ENCODE measurements around the gene GGA2. TPM values are rescaled to one million over a fixed set of nuclear protein-coding genes. Genes with fewer than 3 reads are reported as not detected.
A peak's percentile ranks its signal among the peaks of the same experiment; 100 is the strongest.
"Not testable (repeated sequence)": the region's sequence is repeated elsewhere in the genome, so short reads cannot be mapped to it uniquely, and the experiment has no call there.

GGA2 gene
- total RNA-seq, 2 donors from 2014 or later: 87.2 to 138 TPM

GRCh38 chr16:23484510-23485256 lies 25.6 kb downstream of the GGA2 start:
- ATAC-seq (replicated peaks): no peak
- Mint-ChIP-seq H3K27me3 (no peaks in the 10 kb centered on the region), H3K4me3 (no peak overlapping the region)

GRCh38 chr16:23483492-23483891 lies 26.8 kb downstream of the GGA2 start:
- ATAC-seq (replicated peaks); H3K9me3 Mint-ChIP-seq: not testable (repeated sequence)

More at GRCh38 chr16:23484510-23485256, 25.6 kb downstream of the GGA2 start:
- Mint-ChIP-seq H3K4me1 (no peaks in the 10 kb centered on the region), H3K9me3 (no peaks in the 10 kb centered on the region), H3K36me3 (ENCODE audit: low read depth) (peaks cover 97% of the 10 kb centered on the region), H3K27ac (no peak overlapping the region)

GRCh38 chr16:23482778-23483177 lies 27.5 kb downstream of the GGA2 start:
- Mint-ChIP-seq H3K36me3 (ENCODE audit: low read depth) (peaks cover 97% of the 10 kb centered on the region), H3K4me3 (no peak overlapping the region), H3K4me1 (no peaks in the 10 kb centered on the region), H3K27me3 (no peaks in the 10 kb centered on the region), H3K27ac (peak overlapping the region; percentile 47), H3K9me3 (no peaks in the 10 kb centered on the region)
- ATAC-seq (replicated peaks): no peak

More at GRCh38 chr16:23483492-23483891, 26.8 kb downstream of the GGA2 start:
- H3K4me1 Mint-ChIP-seq, H3K27me3 Mint-ChIP-seq, H3K27ac Mint-ChIP-seq, H3K4me3 Mint-ChIP-seq: not testable (repeated sequence)
- H3K36me3 Mint-ChIP-seq (ENCODE audit: low read depth): peaks cover 97% of the 10 kb centered on the region

- ATAC-seq (replicated peaks): no peak
- Mint-ChIP-seq H3K9me3 (no peaks in the 10 kb centered on the region), H3K27ac (peak overlapping the region; percentile 69), H3K27me3 (no peaks in the 10 kb centered on the region), H3K4me1 (no peaks in the 10 kb centered on the region), H3K36me3 (ENCODE audit: low read depth) (peaks cover 97% of the 10 kb centered on the region), H3K4me3 (no peak overlapping the region)
These were observed 30.0 kb downstream of the GGA2 start for GRCh38 chr16:23480257-23480656.

- Mint-ChIP-seq H3K36me3 (ENCODE audit: low read depth) (peaks cover 97% of the 10 kb centered on the region), H3K4me3 (no peak overlapping the region), H3K4me1 (no peaks in the 10 kb centered on the region), H3K27ac (peak overlapping the region; percentile 69), H3K27me3 (no peaks in the 10 kb centered on the region), H3K9me3 (no peaks in the 10 kb centered on the region)
- ATAC-seq (replicated peaks): no peak
These were observed 31.2 kb downstream of the GGA2 start for GRCh38 chr16:23479138-23479537.

- H3K36me3 Mint-ChIP-seq (ENCODE audit: low read depth): peaks cover 100% of the 10 kb centered on the region
- H3K9me3 Mint-ChIP-seq: no peaks in the 10 kb centered on the region
- no peak for ATAC-seq (replicated peaks)
- no peak overlapping the region for H3K27ac Mint-ChIP-seq
- H3K4me3 Mint-ChIP-seq: no peak overlapping the region
- H3K27me3 Mint-ChIP-seq: no peaks in the 10 kb centered on the region
- no peaks in the 10 kb centered on the region for H3K4me1 Mint-ChIP-seq
These were observed 31.7 kb downstream of the GGA2 start for GRCh38 chr16:23478566-23478965.

GRCh38 chr16:23476289-23476688 lies 34.0 kb downstream of the GGA2 start:
- ATAC-seq (replicated peaks): no peak
- Mint-ChIP-seq H3K9me3 (no peaks in the 10 kb centered on the region), H3K4me3 (no peak overlapping the region), H3K4me1 (no peaks in the 10 kb centered on the region), H3K36me3 (ENCODE audit: low read depth) (peaks cover 89% of the 10 kb centered on the region), H3K27ac (no peak overlapping the region), H3K27me3 (no peaks in the 10 kb centered on the region)

GRCh38 chr16:23469814-23470213 lies 40.5 kb downstream of the GGA2 start:
- no peak for ATAC-seq (replicated peaks)
- Mint-ChIP-seq H3K4me1 (peaks cover 4% of the 10 kb centered on the region), H3K27ac (peak overlapping the region; percentile 65), H3K9me3 (no peaks in the 10 kb centered on the region), H3K27me3 (no peaks in the 10 kb centered on the region), H3K4me3 (no peak overlapping the region), H3K36me3 (ENCODE audit: low read depth) (peaks cover 84% of the 10 kb centered on the region)

- Mint-ChIP-seq H3K4me3 (no peak overlapping the region), H3K4me1 (peaks cover 4% of the 10 kb centered on the region), H3K36me3 (ENCODE audit: low read depth) (peaks cover 59% of the 10 kb centered on the region), H3K9me3 (no peaks in the 10 kb centered on the region), H3K27ac (peak overlapping the region; percentile 9), H3K27me3 (no peaks in the 10 kb centered on the region)
- ATAC-seq (replicated peaks): peak; percentile 83
These were observed 44.0 kb downstream of the GGA2 start for GRCh38 chr16:23466162-23466885.

GRCh38 chr16:23465179-23465578 lies 45.1 kb downstream of the GGA2 start:
- H3K4me3 Mint-ChIP-seq: no peak overlapping the region
- no peak overlapping the region for H3K27ac Mint-ChIP-seq
- H3K36me3 Mint-ChIP-seq (ENCODE audit: low read depth): peaks cover 48% of the 10 kb centered on the region

GRCh38 chr16:23464196-23464595 lies 46.1 kb downstream of the GGA2 start:
- Mint-ChIP-seq H3K27me3 (no peaks in the 10 kb centered on the region), H3K9me3 (no peaks in the 10 kb centered on the region), H3K4me1 (no peaks in the 10 kb centered on the region), H3K27ac (no peak overlapping the region), H3K4me3 (no peak overlapping the region), H3K36me3 (ENCODE audit: low read depth) (peaks cover 38% of the 10 kb centered on the region)
- ATAC-seq (replicated peaks): no peak

More at GRCh38 chr16:23465179-23465578, 45.1 kb downstream of the GGA2 start:
- no peaks in the 10 kb centered on the region for H3K9me3 Mint-ChIP-seq
- no peak for ATAC-seq (replicated peaks)
- H3K4me1 Mint-ChIP-seq: peaks cover 3% of the 10 kb centered on the region
- H3K27me3 Mint-ChIP-seq: no peaks in the 10 kb centered on the region

GRCh38 chr16:23462994-23463393 lies 47.3 kb downstream of the GGA2 start:
- H3K36me3 Mint-ChIP-seq (ENCODE audit: low read depth): peaks cover 26% of the 10 kb centered on the region
- not testable (repeated sequence) for H3K9me3 Mint-ChIP-seq; H3K4me1 Mint-ChIP-seq; H3K4me3 Mint-ChIP-seq; ATAC-seq (replicated peaks); H3K27me3 Mint-ChIP-seq; H3K27ac Mint-ChIP-seq

- Mint-ChIP-seq H3K4me3 (peak overlapping the region; percentile 97), H3K27ac (peak overlapping the region; percentile 94), H3K4me1 (peaks cover 11% of the 10 kb centered on the region), H3K9me3 (no peaks in the 10 kb centered on the region), H3K27me3 (no peaks in the 10 kb centered on the region), H3K36me3 (ENCODE audit: low read depth) (peaks cover 11% of the 10 kb centered on the region)
- no peak for ATAC-seq (replicated peaks)
These were observed 56.8 kb downstream of the GGA2 start for GRCh38 chr16:23453338-23454052.

- no peaks in the 10 kb centered on the region for H3K9me3 Mint-ChIP-seq
- ATAC-seq (replicated peaks): peak; percentile 94
- no peaks in the 10 kb centered on the region for H3K27me3 Mint-ChIP-seq
- H3K27ac Mint-ChIP-seq: peak within 1 kb of the TSS; percentile 94
- peaks cover 11% of the 10 kb centered on the region for H3K4me1 Mint-ChIP-seq
- peaks cover 11% of the 10 kb centered on the region for H3K36me3 Mint-ChIP-seq (ENCODE audit: low read depth)
- peak within 1 kb of the TSS; percentile 97 for H3K4me3 Mint-ChIP-seq
These were observed 57.5 kb downstream of the GGA2 start, which contains the start of gene COG7 for GRCh38 chr16:23452572-23453337. TSS of gene COG7 (minus strand) at chr16:23453189. CDS start at chr16:23452994, 195 bp downstream.
